GM19467 (cell line): ENCODE data around the gene KAZN.
"Not testable (repeated sequence)": the region's sequence is repeated elsewhere in the genome, so short reads cannot be mapped to it uniquely, and the experiment has no call there.

Source experiments
- ATAC-seq: cut with Tn5 transposase; IDR thresholded peaks from one replicate; pipeline ENCODE4 v1.9.1; 2021; ENCODE audit warnings: mild to moderate bottlenecking, moderate library complexity; ENCODE audit not compliant: unreplicated experiment

Gene KAZN

DNA sequence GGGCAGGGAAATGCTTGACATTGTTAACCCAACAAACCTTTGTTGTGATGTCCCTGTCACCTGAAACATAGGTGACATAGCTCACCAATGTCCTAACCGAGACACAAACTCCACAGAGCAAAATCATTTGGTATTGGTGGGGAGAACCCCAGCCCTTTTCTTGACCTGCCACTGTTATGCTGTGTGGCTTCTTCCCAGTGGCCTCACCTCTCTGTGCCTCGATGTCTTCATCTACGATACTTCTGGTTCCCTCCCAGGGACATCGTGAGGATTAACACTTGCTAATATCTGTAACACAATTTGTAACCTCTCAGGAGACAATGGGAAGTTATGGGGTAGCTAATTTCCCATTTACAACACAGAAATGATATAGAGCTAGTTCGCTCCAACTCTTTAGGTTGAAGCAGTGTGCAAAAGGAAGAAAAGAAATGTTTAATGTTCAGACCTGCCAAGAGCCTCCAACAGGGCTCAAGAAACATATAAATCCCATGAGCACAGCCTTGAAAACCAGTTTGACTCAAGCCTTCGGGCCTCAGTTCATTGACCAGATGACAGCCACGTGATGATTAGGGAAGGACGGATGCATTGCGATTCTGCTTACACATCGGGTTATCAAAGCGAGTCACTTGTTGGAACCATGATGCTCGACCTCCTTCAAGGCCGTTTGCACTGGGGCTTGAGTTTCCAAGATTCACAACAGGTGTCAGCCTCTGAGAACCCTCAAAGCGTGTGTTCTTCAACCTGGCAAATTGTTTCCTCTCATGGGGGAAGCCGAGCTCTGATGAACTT, 517.3 kb downstream of the KAZN start:
- ATAC-seq: no peak

DNA sequence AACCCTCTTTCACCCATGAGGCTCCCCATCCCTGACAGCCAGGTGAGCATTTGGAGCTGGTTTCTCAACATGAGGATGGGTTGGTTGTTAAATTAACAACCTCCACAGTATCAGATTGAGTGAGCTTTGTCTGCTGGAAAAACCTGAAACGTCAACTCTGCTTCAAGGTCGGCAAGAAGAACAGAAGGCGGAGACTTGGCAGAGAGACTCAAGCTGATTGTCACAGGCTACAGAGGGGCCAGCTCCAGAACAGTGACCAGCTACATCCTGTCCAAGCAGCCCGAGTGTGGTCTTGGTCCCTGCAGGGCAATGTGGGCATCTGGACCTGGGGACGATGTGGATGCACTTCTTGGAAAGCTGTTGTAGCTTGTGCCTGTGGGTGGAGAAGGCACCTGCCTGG, 518.5 kb downstream of the KAZN start:
- ATAC-seq: no peak

DNA sequence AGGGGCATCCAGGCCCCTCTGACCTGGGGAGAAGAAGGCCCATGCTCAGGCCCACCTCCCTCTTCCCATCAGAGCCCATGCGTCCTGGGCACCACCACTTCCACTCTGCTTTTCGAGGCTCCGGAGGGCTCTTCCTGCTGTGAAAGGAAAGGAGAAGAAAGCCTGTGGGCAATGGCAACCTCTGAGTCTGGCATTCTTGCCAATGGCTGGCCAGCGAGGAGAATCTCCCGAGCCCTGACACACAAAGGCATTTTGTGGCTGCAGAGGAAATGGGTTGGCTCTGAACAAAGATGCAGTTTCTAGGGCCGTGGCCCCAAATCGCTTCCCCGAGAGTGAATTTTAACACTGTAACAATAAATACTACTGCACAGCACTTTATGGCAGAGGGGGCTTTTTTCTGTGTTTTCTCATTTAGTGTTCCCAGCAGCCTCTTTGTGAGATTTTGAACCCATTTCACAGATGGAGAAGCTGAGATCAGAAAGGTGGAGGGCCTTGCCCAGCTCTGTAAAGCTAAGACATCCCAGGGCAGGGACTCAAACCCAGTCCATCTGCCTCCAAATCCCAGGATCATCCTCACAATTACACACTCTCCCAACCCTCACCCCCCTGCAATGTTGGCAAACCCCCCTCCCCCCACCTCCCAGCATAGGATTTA, 519.3 kb downstream of the KAZN start:
- no peak for ATAC-seq

DNA sequence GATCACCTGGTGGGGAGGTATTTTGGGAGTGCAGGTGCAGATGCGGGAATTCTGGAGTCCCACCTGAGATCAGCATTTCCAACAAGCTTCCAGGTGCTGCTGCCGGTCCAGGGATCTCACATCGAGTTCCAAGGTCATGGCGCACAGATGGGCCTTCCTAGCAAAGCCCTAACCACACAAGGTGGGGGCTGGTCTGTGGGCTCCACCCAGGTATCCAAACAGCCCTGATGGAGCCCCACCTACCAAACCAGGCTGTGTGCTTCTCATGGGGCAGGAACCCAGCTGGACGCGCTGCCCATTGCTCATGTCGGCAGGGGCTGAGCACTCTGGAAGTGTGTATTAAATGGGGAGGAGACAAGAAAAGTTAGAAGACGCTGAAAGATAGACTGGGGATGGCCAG, 520.1 kb downstream of the KAZN start:
- no peak for ATAC-seq

DNA sequence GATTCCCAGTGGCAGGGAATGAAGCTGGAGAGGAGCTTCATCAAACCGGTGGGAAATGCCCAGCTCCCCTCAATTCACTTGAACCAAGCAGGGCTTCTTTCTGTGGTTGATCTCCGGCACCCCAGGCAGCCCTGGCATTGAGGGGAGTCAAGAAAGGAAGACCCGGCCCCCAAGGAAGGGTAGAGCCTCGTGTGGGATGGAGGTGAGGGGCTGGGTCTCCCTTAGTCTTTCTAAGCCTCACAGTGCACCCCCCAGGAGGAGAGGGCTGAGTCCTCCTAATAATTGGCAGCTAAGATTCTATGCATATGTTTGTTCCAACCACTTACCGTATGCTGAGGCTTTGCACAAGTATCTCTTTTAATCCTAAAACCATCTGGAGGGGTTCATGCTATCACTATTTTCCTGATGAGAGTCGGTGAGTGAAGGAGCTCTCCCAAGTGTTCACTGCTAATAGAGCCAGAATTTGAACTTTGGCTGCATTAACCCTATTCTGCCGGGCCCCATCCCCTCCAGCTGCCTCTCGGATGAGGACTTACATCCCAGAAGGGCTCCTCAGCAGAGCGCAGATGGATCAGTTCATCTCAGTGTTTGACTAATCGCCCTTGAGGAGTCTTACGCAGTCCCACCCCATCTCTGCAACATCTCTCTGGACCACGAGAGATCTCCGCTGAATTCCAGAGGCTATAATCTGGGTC, 521.9 kb downstream of the KAZN start:
- ATAC-seq: no peak

DNA sequence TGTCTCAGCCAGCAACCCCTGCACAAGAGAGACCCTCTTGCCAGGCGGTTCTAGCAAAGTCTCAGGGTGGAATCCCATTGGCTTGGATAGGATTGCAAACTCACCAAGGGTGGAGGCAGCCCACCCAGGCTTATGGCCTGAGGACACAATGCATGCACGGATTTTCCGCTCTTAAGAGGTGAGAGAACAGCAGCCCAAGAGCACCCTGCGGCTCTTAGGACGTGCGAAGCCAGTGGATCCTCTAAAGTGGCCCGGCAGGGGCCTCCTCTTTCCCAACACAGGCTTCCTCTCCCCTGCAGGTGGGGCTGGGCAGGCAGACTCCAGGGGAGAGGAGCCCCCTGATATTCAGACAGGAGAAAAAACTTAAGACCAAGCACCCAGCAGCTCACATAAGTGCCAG, 523.8 kb downstream of the KAZN start:
- ATAC-seq: no peak

DNA sequence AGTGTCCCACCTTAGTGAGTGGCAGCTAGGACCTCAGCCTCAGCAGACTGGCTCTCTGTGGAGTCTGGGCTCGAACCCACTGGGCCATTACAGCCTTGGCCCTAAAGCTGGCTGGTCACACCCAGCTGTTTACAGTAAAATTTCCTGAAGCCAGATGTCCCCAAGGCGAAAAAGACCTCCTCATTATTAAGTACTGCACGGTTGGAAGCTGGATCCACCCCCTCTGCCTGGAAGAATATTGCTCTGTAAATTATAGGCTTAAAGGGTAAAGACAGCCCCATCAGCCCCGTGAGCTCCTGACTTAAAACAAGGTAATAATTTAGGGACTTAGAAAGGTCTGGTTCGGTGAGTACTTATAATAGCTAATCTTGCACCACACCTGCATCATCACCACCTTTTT, 524.8 kb downstream of the KAZN start:
- ATAC-seq: no peak

DNA sequence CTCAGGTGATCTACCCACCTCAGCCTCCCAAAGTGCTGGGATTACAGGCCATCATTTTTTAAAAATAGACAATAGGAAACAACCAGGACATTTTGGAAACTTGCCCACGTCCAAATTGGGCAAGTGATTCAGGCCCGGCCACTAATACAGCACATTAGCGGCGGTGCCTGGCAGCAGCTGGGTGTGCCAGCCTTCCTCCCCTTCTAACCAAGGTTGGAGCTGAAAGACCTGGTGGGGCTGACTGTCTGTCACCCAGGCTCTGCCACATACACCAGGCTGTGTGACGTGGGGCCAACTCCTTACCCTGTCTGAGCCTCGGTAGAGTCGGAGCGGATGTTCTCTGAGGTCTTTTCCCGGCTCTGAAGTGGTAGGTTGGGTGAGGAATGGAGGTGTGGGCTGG, 525.4 kb downstream of the KAZN start:
- no peak for ATAC-seq

DNA sequence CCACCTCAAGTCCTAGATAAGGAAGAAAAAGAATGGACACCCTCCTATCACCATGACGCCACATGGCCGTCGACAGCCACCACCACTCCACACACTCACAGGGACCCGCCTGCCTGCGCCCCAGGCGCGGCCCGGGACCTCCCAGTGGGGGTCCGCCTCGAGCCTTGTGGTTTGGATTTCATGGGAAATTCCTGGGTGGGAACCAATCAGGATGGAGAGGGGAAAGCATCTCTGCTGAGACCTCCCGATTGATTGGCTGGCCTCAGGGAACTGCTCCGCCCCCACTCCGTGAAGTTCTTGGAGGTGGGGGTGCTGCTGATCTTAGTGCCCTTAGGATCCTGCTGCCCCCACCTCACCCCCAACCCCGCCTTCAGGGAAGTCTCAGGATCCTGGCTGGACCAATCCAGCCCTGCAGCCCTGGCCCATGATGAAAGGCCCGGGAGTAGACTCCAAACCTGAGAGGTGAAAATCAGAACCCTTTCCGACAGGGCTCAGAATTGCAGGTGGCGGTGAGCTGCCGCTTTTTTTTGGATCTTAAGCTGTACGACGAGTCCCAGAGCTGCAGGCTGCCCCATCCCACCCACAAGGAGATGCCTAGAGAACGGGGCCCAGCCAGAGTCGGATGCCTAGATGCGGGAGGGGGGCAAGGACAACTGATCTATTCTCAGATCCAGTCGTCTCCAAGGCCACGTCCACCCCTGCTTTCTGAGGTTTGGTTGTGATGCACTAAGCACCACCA, 526.0 kb downstream of the KAZN start:
- no peak for ATAC-seq

DNA sequence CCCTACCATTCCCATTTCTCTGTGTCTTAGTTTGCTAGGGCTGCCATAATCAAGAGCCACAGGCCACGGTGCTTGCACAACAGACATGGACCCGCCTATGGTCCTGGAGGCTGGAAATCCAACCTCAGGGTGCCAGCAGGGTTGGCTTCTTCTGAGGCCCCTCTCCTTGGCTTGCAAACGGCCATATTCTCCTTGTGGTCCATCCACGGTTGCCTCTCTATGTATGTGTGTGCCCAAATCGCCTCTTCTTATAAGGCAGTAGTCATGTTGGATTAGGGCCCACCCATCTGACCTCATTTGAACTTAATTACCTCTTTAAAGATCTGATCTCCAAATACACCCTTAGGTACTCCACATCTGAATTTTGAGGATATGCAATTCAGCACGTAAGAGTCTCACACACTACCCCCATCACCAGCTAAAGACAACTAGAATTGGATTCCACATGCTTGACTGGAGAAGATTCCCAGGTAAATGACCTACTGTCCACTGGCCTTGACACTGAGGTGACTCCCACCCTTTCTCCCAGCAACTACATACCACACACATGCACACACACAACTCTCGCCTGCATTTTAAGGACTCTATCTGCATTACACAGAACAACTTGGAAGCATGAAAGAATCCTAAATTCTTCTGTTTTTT, 526.7 kb downstream of the KAZN start:
- no peak for ATAC-seq

DNA sequence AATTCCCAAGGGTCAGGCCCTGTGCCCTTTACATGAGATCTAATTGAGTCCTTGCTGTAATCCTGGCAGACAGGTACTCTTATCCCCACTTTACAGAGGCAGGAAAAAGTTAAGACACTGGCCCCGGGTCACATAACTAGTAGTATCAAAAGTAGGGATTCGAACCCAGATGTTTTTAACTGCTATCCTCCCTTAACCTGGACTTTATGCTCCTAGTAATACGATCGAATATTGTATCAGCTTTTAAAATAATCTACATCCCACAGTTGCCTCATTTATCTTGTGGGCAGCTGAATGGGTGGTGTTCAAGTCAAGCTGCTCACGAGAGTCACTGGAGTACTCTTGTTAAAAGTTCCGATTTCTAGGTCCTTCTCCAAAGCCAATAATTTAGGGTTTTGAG, 529.6 kb downstream of the KAZN start:
- no peak for ATAC-seq

DNA sequence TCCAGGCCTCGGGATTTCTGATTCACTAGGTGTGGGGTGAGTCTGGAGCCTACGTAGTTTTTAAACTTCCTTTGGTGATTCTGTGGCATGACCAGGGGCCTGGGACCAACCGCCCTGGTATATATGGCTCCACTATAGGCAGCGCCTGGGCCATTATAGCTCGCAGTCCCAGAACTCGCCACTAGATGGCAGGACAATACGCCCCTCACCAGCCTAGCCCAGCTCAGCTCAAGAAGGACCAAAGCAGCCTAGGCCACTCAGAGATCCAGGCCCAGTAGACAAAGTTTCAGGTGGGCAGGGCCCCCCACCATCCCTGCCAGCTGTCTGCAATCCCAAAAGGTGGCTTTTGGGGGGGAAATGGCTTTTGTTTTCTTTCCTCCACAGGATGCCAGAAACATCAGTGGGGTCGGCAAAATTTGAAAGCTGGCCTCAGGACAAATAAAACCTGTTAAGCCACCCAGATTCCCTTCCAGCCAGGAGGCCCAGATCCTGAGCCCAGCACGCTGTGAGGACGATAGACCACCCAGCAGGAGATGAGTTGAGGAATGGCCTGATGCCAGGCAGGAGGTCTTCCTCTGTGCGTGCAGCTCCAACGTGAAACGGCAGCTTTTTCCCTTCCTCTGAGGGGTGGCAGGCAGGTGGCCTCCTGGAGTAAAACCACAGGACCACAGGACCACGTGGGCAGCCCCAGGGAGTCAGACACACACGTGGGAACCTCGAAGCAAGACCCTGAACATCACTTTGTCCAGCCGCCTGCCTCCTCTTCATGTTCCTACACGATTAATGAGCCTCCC, 530.2 kb downstream of the KAZN start:
- no peak for ATAC-seq

DNA sequence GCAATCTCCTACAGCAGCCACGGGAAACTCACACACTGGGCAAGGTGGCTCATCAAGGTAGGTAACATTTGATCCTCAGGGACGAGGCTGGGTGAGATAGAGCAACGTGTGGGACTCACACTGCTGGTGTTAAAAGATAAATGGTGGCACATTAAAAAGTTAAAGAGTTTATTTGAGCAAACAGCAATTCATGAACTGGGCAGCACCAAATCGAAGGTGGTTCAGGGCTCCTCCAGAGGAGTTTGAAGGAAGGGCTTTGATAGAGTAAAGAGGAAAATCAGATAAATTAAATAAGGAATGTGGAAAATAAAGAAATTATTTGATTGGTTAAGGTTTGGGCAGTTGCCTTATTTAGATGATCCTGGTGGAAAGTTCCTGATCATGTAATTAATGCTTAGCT, 531.5 kb downstream of the KAZN start:
- no peak for ATAC-seq

DNA sequence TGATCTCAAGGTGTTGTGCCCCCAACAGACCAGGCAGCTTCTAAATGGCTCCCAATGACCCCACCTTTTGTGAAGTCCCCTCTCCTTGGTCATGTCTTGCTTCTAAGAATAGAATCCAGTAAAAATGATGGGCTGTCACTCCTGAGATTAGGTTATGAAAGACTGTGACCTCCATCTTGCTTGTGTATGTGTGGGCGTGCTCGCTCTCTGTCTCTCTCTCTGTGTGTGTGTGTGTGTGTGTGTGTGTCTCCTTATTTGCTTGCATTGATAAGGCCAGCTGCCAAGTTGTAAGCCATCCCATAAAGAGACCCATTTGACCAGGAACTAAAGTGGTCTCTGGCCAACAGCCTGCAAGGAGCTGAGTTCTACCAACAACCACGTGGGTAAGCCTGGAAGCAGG, 532.1 kb downstream of the KAZN start:
- no peak for ATAC-seq

DNA sequence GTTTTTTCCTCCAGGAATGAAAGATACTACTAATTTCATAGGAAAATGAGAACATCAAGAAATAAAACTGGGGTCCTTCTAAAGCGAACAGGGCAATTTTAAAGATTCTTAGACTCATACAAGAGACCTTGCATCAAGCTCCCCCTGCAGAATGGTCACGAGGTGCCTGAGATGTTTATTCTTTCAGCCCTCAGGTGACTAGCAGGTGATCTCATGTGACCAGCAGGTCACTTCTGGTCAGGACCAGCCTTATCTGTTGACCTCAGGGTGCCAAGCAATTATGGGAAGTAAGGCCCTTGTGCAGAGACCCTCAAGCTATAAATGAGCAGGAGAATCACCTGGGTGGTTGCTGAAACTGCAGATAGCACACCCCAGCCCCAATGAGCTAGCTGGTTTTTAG, 534.5 kb downstream of the KAZN start:
- ATAC-seq: no peak

DNA sequence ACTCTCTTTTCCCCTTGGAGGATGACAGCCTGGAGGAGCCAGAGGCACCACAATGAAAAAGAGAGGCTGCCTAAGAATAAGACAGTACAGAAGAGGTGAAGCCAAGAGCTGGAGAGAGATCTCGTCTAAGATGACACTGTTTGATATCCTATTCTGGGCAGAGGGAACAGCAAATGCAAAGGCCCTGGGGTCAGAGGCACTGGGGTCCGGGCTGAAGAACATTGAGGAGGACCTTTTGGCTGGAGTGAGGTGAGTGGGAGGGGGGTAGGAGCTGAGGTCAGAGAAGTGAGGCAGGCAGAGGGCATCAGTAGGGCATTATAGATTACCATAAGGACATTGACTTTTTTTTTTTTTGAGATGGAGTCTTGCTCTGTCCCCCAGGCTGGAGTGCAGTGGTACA, 535.8 kb downstream of the KAZN start:
- ATAC-seq: no peak

DNA sequence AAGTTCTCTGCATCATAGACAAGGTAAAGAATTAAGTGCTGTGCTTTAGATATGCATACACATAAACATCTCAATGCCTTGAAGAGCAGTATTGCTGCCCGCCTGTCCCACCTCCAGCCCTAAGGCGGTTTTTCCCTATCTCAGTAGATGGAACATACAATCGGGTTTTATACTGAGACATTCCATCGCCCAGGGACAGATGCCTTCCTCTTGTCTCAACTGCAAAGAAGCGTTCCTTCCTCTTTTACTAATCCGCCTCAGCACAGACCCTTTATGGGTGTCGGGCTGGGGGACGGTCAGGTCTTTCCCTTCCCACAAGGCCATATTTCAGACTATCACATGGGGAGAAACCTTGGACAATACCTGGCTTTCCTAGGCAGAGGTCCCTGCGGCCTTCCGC, 537.1 kb downstream of the KAZN start:
- ATAC-seq: not testable (repeated sequence)

DNA sequence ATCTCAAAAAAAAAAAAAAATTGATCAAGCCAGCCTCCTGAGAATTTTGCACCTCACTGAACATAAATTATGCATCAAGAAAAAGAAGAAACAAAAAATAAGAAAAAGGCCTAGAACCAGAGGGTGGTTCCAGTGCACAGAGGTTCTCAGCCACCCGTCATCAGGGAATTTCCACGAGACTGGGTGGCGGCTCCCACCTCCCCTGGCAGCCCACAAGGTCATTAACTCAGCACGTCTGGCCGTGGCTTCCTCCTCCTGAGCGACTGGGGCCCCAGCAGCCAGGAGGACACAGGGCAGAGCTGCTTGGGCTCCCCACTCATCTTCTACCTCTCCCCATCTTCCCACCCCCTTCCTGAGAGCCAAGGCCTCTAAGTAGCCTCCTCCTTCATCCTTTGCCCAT, 539.3 kb downstream of the KAZN start:
- ATAC-seq: no peak

DNA sequence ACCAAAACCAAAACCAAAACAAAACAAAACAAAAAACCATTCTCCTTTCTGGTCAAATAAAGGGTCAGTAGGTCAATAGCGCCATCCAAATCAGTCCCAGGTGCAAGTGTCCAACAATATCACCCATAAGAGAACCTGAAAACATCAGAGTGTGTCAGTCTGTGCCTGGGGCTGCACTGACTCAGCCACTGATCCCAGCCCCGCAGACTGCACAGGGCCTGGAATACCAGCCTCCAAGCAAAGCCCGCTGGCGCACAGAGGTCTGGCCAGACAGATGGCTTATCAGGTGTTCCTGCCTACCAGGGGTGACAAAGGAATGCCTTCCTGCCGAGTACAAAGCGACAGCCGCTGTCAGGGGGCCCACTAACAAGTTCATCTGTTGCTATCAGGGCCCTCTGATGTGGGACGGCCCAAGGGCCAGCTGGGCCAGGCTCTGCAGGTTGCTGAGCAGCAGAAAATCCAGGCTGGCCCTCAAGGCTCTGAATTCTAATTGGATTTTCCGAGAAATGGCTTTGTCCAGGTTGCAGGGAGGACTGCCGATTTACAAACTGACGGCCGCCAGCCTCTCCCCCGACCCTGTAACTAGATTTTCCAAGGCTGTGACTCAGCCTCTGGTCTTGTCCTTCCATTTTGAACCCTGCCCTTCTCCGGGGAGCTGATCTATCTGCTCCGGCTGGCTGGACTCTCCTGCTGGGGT, 541.3 kb downstream of the KAZN start:
- no peak for ATAC-seq
